OCI-LY1 (cell line): Measurements from ENCODE around the gene LEF1.

ENCODE experiments used
- H2AFZ ChIP-seq: fragments of 200-600 bp; sonication (generic), shearing (Covaris generic); 2 replicates; pipeline ENCODE4 v1.6.0; 2014; ENCODE audit warnings: antibody characterized with exemption, mild to moderate bottlenecking, low read length
- H3F3A ChIP-seq: fragments of 200-600 bp; sonication (generic), shearing (Covaris generic); 2 replicates; pipeline ENCODE4 v1.6.0; 2014; ENCODE audit warnings: mild to moderate bottlenecking, antibody characterized with exemption, low read length, moderate library complexity; ENCODE audit not compliant: insufficient read depth
- H3K27ac ChIP-seq: fragments of 200-600 bp; sonication (generic); 2 replicates; pipeline ENCODE4 v1.5.1; 2014; ENCODE audit warnings: low read length, mixed run types, mild to moderate bottlenecking, low read depth; ENCODE audit not compliant: poor library complexity, severe bottlenecking
- H3K27me3 ChIP-seq: fragments of 200-600 bp; sonication (generic); 2 replicates; pipeline ENCODE4 v1.6.0; 2014; ENCODE audit warnings: antibody characterized with exemption, mild to moderate bottlenecking, low read length, moderate library complexity; ENCODE audit not compliant: insufficient read depth
- H3K36me3 ChIP-seq: fragments of 200-600 bp; sonication (generic); 2 replicates; pipeline ENCODE4 v1.6.1; 2014; ENCODE audit warnings: mild to moderate bottlenecking, antibody characterized with exemption, low read length, moderate library complexity, mixed read lengths; ENCODE audit not compliant: insufficient read depth
- H3K4me1 ChIP-seq: fragments of 200-600 bp; sonication (generic); 2 replicates; pipeline ENCODE4 v1.5.1; 2014; ENCODE audit warnings: mild to moderate bottlenecking, low read length, moderate library complexity; ENCODE audit not compliant: insufficient read depth, severe bottlenecking
- H3K4me2 ChIP-seq: fragments of 200-600 bp; sonication (generic), shearing (Covaris generic); 2 replicates; pipeline ENCODE4 v1.6.1; 2014; ENCODE audit warnings: low read length
- H3K4me3 ChIP-seq: fragments of 200-600 bp; sonication (generic); 2 replicates; pipeline ENCODE4 v1.5.1; 2014; ENCODE audit warnings: low read length, low read depth, mild to moderate bottlenecking, mixed read lengths; ENCODE audit not compliant: poor library complexity, severe bottlenecking
- H3K79me2 ChIP-seq: fragments of 200-600 bp; shearing (Covaris generic); 2 replicates; pipeline ENCODE4 v1.6.1; 2016; ENCODE audit warnings: mixed run types, low read length, mixed read lengths; ENCODE audit not compliant: insufficient read depth
- H3K9ac ChIP-seq: fragments of 200-600 bp; sonication (generic), shearing (Covaris generic); 2 replicates; pipeline ENCODE4 v1.6.1; 2014; ENCODE audit warnings: mild to moderate bottlenecking, low read length, mixed read lengths
- H3K9me2 ChIP-seq: fragments of 200-600 bp; sonication (generic), shearing (Covaris generic); 2 replicates; pipeline ENCODE4 v1.6.1; 2014; ENCODE audit warnings: low read depth, mild to moderate bottlenecking, low read length, mixed read lengths
- H3K9me3 ChIP-seq: fragments of 200-600 bp; shearing (Covaris generic); 2 replicates; pipeline ENCODE4 v1.6.1; 2014; ENCODE audit warnings: low read length, mixed read lengths
- H4K20me1 ChIP-seq: fragments of 200-600 bp; sonication (generic), shearing (Covaris generic); 2 replicates; pipeline ENCODE4 v1.6.0; 2016; ENCODE audit warnings: mild to moderate bottlenecking, low read length; ENCODE audit not compliant: insufficient read depth
- EZH2 ChIP-seq: fragments of 200-600 bp; sonication (generic), shearing (Covaris generic); IDR thresholded peaks from 2 replicates; pipeline ENCODE4 v1.8.0; 2017; ENCODE audit warnings: borderline replicate concordance, mixed run types, mild to moderate bottlenecking, antibody characterized with exemption, low read length, moderate library complexity, mixed read lengths
- TF ChIP-seq, protein P1 (sequence below): fragments of 200-600 bp; sonication (generic), shearing (Covaris generic); IDR thresholded peaks from 2 replicates; pipeline ENCODE4 v1.5.1; 2017; ENCODE audit warnings: mild to moderate bottlenecking, antibody characterized with exemption, low read length, moderate library complexity, mixed read lengths

The LEF1 gene

GRCh38 chr4:108087293-108087967, 81.3 kb downstream of the LEF1 start:
- Histone ChIP-seq H3K9me3 (no peaks in the 10 kb centered on the region), H3F3A (no peaks in the 10 kb centered on the region), H2AFZ (no peak overlapping the region), H3K27ac (no peak overlapping the region), H3K27me3 (no peaks in the 10 kb centered on the region), H3K4me2 (no peak overlapping the region), H3K9ac (no peak overlapping the region), H4K20me1 (no peaks in the 10 kb centered on the region), H3K4me1 (peaks cover 7% of the 10 kb centered on the region), H3K9me2 (no peaks in the 10 kb centered on the region), H3K79me2 (peaks cover 27% of the 10 kb centered on the region), H3K36me3 (peaks cover 83% of the 10 kb centered on the region), H3K4me3 (no peak overlapping the region)
- no peak for TF ChIP-seq EZH2
- TF ChIP-seq, protein P1, sequence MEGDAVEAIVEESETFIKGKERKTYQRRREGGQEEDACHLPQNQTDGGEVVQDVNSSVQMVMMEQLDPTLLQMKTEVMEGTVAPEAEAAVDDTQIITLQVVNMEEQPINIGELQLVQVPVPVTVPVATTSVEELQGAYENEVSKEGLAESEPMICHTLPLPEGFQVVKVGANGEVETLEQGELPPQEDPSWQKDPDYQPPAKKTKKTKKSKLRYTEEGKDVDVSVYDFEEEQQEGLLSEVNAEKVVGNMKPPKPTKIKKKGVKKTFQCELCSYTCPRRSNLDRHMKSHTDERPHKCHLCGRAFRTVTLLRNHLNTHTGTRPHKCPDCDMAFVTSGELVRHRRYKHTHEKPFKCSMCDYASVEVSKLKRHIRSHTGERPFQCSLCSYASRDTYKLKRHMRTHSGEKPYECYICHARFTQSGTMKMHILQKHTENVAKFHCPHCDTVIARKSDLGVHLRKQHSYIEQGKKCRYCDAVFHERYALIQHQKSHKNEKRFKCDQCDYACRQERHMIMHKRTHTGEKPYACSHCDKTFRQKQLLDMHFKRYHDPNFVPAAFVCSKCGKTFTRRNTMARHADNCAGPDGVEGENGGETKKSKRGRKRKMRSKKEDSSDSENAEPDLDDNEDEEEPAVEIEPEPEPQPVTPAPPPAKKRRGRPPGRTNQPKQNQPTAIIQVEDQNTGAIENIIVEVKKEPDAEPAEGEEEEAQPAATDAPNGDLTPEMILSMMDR = no peak

- no peak overlapping the region for H3K27ac ChIP-seq
- H3K4me2 ChIP-seq = no peak overlapping the region
- H3F3A ChIP-seq = no peaks in the 10 kb centered on the region
- no peaks in the 10 kb centered on the region for H3K9me3 ChIP-seq
- peaks cover 96% of the 10 kb centered on the region for H3K36me3 ChIP-seq
- no peaks in the 10 kb centered on the region for H3K4me1 ChIP-seq
- no peaks in the 10 kb centered on the region for H4K20me1 ChIP-seq
- H3K9ac ChIP-seq = no peak overlapping the region
- no peak for TF ChIP-seq EZH2
- TF ChIP-seq, protein P1 = no peak
- H3K9me2 ChIP-seq = no peaks in the 10 kb centered on the region
- no peak overlapping the region for H2AFZ ChIP-seq
- no peaks in the 10 kb centered on the region for H3K27me3 ChIP-seq
- no peaks in the 10 kb centered on the region for H3K79me2 ChIP-seq
- no peak overlapping the region for H3K4me3 ChIP-seq
These were observed 87.5 kb downstream of the LEF1 start for GRCh38 chr4:108081256-108081655.

GRCh38 chr4:108080747-108081146, 88.0 kb downstream of the LEF1 start:
- H4K20me1 ChIP-seq = no peaks in the 10 kb centered on the region
- no peak overlapping the region for H3K4me3 ChIP-seq

More at GRCh38 chr4:108080747-108081146, 88.0 kb downstream of the LEF1 start:
- no peaks in the 10 kb centered on the region for H3K9me2 ChIP-seq
- no peaks in the 10 kb centered on the region for H3K79me2 ChIP-seq
- TF ChIP-seq EZH2 = no peak
- TF ChIP-seq, protein P1 = no peak
- H3K9me3 ChIP-seq = no peaks in the 10 kb centered on the region
- H2AFZ ChIP-seq = no peak overlapping the region
- H3F3A ChIP-seq = no peaks in the 10 kb centered on the region
- peaks cover 97% of the 10 kb centered on the region for H3K36me3 ChIP-seq
- no peak overlapping the region for H3K27ac ChIP-seq
- no peak overlapping the region for H3K4me2 ChIP-seq
- H3K4me1 ChIP-seq = peaks cover 2% of the 10 kb centered on the region
- H3K9ac ChIP-seq = no peak overlapping the region
- no peaks in the 10 kb centered on the region for H3K27me3 ChIP-seq
